Stomach smooth muscle (tissue), 2 donors: ENCODE data around the gene KRTAP3-1.
"Not testable (repeated sequence)": the region's sequence is repeated elsewhere in the genome, so short reads cannot be mapped to it uniquely, and the experiment has no call there.

Experiments
- H3K27ac ChIP-seq: one replicate; pipeline ENCODE4 v1.7.0; 2013; ENCODE audit warnings: mild to moderate bottlenecking, low read length, inconsistent platforms
- H3K27me3 ChIP-seq, 2 donors: one replicate each; pipeline ENCODE4 v1.7.0; 2013; ENCODE audit warnings: low read length in 2 of 2; ENCODE audit not compliant: insufficient read depth in 2 of 2, control insufficient read depth in 1 of 2
- H3K36me3 ChIP-seq, 2 donors: one replicate each; pipeline ENCODE4 v1.7.0; 2013; ENCODE audit warnings: low read length in 2 of 2; ENCODE audit not compliant: control insufficient read depth in 2 of 2, insufficient read depth in 2 of 2
- H3K4me1 ChIP-seq: one replicate; pipeline ENCODE4 v1.7.0; 2013; ENCODE audit warnings: low read length; ENCODE audit not compliant: control insufficient read depth, insufficient read depth
- H3K4me3 ChIP-seq, 2 donors: one replicate each; pipeline ENCODE4 v1.7.0; 2013; ENCODE audit warnings: low read length in 2 of 2
- H3K9ac ChIP-seq, 2 donors: one replicate each; pipeline ENCODE4 v1.7.0; 2013; ENCODE audit warnings: low read length in 2 of 2, mild to moderate bottlenecking in 1 of 2
- H3K9me3 ChIP-seq, 2 donors: one replicate each; pipeline ENCODE4 v1.7.0; 2013; ENCODE audit warnings: low read length in 2 of 2; ENCODE audit not compliant: control insufficient read depth in 2 of 2
- donor health status: healthy.
- donor health status: Pancreatic carcinoma.

Gene KRTAP3-1

DNA sequence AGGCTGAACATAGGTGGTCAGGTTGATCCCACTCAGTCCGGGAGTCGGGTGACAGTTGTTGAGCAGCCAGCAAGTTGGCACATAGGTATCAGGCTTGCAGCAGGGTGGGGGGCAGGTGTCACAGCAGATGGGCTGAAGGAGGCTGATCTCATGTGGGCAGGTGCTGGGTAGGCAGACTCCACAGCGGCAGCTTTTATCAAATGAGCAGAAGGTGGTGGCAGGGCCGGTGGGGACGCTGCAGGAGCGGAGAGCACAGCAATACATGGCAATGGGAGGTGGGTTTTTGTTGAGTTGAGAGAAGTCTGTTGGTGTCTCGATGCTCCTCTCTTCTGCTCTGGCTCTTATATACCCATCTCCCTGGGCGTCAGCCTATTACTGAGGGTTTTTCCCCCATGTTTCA is at the start of gene KRTAP3-1:
KRTAP3-1 (minus strand) TSS at position 318 of the 400 bp plus-strand sequence; CDS start at position 264, 54 bp downstream.
- no peaks in the 10 kb centered on the region for H3K36me3 ChIP-seq
- H3K27ac ChIP-seq = no peak within 1 kb of the TSS
- H3K9me3 ChIP-seq = no peaks in the 10 kb centered on the region
- H3K9ac ChIP-seq = no peak within 1 kb of the TSS
- no peak within 1 kb of the TSS for H3K4me3 ChIP-seq
- H3K4me1 ChIP-seq = no peaks in the 10 kb centered on the region
- no peaks in the 10 kb centered on the region for H3K27me3 ChIP-seq

DNA sequence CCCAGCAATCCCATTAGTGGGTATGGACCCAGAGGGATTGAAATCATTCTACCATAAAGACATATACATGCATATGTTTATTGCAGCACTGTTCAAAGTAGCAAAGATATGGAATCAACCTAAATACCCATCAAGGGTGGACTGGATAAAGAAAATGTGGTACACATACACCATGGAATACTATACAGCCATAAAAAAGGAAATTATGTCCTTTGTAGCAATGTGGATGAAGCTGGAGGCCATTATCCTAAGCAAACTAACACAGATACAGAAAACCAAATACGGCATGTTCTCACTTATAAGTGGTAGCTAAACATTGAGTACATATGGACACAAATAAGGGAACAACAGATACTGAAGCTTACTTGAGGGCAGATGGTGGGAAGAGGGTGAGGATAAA is 48.6 kb upstream of the KRTAP3-1 start:
- Histone ChIP-seq H3K27me3 (peaks cover 0 to 2% of the 10 kb centered on the region in 2 donors), H3K9me3 (peaks cover 0 to 7% of the 10 kb centered on the region in 2 donors), H3K27ac (no peak overlapping the region), H3K4me3 (no peak overlapping the region), H3K9ac (no peak overlapping the region), H3K36me3 (no peaks in the 10 kb centered on the region), H3K4me1 (no peaks in the 10 kb centered on the region)

DNA sequence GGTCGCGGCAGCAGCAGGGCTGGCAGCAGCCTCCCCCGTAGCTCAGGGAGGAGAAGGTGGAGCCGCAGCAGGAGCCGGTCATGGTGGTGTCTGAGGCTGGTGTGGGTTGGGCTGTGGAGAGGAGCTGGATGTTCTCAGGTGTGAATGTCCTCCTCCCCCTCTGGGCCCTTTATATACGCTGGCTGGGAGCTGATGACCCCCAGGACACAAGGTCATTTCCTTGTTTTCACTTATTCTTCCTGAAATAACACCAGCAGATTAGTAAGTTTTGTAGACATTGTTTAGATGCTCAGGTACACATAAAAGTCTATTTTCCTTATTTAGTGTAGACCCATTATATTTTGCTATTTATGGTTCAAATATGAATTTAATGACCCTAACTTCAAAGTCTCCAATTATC is 46.2 kb upstream of the KRTAP3-1 start, which contains the start of gene KRTAP2-2:
KRTAP2-2 (minus strand) TSS at position 101 of the 400 bp plus-strand sequence; CDS start at position 82, 19 bp downstream.
- not testable (repeated sequence) for H3K4me1 ChIP-seq, H3K27ac ChIP-seq, H3K36me3 ChIP-seq, H3K27me3 ChIP-seq, H3K4me3 ChIP-seq, H3K9ac ChIP-seq, H3K9me3 ChIP-seq

DNA sequence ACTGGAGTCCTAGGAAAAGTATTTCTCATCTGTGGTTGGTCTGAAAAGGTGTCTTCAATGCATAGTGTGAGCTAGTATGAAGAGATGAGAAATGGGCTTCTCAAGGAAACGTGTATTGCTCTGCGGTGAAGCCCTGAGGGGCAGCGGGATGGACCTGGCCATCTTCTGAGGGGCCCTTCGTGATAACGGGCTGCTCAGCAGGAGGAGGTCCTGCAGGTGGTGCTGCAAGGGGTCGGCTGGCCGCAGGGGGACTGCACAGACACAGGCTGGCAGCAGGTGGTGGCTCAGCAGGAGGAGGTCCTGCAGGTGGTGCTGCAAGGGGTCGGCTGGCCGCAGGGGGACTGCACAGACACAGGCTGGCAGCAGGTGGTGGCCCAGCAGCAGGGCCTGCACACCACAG is 45.6 kb upstream of the KRTAP3-1 start:
- H3K9ac ChIP-seq, H3K4me1 ChIP-seq, H3K36me3 ChIP-seq, H3K27me3 ChIP-seq, H3K27ac ChIP-seq, H3K4me3 ChIP-seq, H3K9me3 ChIP-seq: not testable (repeated sequence)

DNA sequence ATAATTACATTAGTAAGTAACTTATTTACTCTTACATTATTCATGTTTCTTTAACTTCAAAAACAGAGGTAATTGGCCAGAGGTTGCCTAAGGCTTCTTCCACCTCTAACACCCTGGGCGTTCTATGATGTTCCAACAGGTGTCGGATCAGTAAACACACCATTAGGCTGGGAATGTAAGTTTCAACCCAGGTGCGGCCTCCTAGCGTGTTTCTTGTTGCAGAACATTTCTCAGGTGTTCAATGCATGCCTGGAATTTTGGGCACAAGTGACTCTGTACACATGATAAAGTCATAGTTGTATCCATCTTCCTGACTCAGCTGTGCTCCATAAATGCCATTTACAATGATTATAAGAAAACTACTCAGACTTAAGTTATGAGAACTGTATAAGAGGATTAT is 45.1 kb upstream of the KRTAP3-1 start:
- no peak overlapping the region for H3K9ac ChIP-seq
- peaks cover 0 to 4% of the 10 kb centered on the region in 2 donors for H3K27me3 ChIP-seq
- no peak overlapping the region for H3K27ac ChIP-seq
- H3K4me3 ChIP-seq = no peak overlapping the region
- no peaks in the 10 kb centered on the region for H3K36me3 ChIP-seq
- H3K9me3 ChIP-seq = peaks cover 0 to 7% of the 10 kb centered on the region in 2 donors
- no peaks in the 10 kb centered on the region for H3K4me1 ChIP-seq

DNA sequence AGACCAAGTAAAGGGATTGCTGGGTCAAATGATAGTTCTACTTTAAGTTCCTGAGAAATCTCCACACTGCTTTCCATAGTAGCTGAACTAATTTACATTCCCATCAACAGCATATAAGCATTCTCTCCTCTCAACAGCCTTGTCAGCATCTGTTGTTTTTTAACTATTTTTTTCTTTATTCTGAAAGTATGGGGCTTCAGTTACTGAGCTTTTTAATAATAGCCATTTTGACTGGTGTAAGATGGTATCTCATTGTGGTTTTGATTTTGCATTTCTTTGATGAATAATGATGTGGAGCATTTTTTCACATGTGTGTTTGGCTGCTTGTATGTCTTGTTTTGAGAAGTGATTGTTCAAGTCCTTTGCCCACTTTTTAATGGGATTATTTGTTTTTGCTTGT is 43.6 kb upstream of the KRTAP3-1 start:
- Histone ChIP-seq H3K9me3 (peaks cover 0 to 4% of the 10 kb centered on the region in 2 donors), H3K4me1 (no peaks in the 10 kb centered on the region), H3K36me3 (no peaks in the 10 kb centered on the region), H3K27ac (no peak overlapping the region), H3K4me3 (no peak overlapping the region), H3K9ac (no peak overlapping the region), H3K27me3 (peaks cover 3 to 4% of the 10 kb centered on the region in 2 donors)

DNA sequence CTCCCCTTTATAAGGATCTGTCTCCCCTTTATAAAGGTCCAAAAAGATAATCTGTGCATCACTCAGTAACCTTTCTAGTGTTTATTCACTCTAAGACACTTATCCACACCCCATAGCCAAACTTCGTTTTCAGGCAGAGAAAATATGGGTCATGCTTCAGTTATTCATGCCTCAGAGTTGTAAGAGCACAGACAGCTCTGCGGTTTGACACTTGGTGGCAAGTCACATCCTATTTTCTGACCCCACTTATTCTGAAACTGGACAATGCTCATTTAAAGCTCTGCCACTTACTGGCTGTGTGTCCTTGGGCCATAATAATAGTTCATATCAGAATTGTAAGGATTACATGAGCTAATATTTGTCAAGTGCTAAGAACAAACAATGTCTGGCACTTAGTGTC is 40.2 kb upstream of the KRTAP3-1 start:
- H3K9me3 ChIP-seq = peaks cover 0 to 2% of the 10 kb centered on the region in 2 donors
- H3K4me3 ChIP-seq = no peak overlapping the region
- no peaks in the 10 kb centered on the region for H3K4me1 ChIP-seq
- no peak overlapping the region for H3K9ac ChIP-seq
- no peak overlapping the region for H3K27ac ChIP-seq
- H3K27me3 ChIP-seq = peaks cover 3 to 5% of the 10 kb centered on the region in 2 donors
- H3K36me3 ChIP-seq = no peaks in the 10 kb centered on the region

DNA sequence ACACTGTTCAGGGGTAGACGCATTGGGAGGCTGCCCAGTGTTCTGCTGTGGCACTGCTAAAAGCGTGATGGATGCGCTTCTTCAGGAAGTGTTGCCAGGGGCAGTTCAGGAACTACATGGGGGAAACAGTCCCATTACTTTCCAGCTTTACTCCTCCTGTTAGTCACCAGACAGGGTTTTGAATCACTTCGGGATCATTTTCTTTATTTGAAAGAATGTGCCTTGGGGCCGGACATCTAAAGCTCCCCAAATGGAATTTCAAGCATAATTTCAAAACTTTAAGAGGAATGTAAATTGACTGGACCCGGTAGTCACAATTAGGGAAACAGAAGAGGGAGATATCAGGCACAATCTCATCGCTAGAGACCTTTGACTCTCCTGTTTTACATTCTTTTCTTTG is 39.5 kb upstream of the KRTAP3-1 start:
- H3K4me3 ChIP-seq = no peak overlapping the region
- H3K4me1 ChIP-seq = no peaks in the 10 kb centered on the region
- H3K9me3 ChIP-seq = no peaks in the 10 kb centered on the region
- no peak overlapping the region for H3K27ac ChIP-seq
- no peak overlapping the region for H3K9ac ChIP-seq
- no peaks in the 10 kb centered on the region for H3K36me3 ChIP-seq
- peaks cover 3 to 5% of the 10 kb centered on the region in 2 donors for H3K27me3 ChIP-seq

DNA sequence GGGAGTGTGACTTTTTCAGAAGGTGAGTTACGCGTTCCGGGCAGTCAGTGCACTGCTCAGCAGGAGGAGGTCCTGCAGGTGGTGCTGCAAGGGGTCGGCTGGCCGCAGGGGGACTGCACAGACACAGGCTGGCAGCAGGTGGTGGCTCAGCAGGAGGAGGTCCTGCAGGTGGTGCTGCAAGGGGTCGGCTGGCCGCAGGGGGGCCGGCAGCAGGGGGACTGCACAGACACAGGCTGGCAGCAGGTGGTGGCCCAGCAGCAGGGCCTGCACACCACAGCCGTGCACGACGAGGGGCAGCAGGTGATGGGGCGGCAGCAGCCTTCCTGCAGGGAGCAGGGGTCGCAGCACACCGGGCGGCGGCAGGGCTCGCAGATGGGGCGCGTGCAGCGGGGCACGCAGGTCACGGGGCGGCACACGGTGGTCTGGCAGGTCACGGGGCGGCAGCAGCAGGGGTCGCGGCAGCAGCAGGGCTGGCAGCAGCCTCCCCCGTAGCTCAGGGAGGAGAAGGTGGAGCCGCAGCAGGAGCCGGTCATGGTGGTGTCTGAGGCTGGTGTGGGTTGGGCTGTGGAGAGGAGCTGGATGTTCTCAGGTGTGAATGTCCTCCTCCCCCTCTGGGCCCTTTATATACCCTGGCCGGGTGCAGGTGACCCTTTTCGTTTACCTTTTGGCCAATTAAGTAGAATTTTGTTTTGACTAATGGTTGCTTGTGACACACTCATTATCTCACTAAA is 38.0 kb upstream of the KRTAP3-1 start, which contains the start of gene KRTAP2-1:
KRTAP2-1 (minus strand) TSS at position 582 of the 731 bp plus-strand sequence; CDS start at position 533, 49 bp downstream.
- H3K9ac ChIP-seq, H3K9me3 ChIP-seq, H3K4me3 ChIP-seq, H3K4me1 ChIP-seq, H3K27ac ChIP-seq, H3K36me3 ChIP-seq, H3K27me3 ChIP-seq: not testable (repeated sequence)

DNA sequence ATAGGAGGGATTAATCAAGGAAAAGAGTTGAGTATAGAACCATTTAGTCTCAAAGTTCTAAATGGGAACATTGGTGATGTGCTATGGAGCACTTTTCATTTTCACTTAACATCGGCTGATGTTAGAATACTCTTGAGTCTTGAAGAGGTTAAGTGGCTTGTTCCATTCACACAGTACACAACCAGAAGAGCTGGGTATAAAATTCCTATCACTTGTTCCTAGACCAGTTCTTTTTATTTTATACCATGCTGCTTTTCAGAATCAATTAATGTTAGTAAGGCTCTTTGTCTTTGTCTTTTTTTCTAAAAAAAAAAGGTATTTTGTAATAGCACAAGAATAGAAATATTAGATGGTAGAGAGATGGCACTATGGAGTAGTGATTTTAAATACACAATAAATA is 34.0 kb upstream of the KRTAP3-1 start:
- H3K36me3 ChIP-seq = no peaks in the 10 kb centered on the region

DNA sequence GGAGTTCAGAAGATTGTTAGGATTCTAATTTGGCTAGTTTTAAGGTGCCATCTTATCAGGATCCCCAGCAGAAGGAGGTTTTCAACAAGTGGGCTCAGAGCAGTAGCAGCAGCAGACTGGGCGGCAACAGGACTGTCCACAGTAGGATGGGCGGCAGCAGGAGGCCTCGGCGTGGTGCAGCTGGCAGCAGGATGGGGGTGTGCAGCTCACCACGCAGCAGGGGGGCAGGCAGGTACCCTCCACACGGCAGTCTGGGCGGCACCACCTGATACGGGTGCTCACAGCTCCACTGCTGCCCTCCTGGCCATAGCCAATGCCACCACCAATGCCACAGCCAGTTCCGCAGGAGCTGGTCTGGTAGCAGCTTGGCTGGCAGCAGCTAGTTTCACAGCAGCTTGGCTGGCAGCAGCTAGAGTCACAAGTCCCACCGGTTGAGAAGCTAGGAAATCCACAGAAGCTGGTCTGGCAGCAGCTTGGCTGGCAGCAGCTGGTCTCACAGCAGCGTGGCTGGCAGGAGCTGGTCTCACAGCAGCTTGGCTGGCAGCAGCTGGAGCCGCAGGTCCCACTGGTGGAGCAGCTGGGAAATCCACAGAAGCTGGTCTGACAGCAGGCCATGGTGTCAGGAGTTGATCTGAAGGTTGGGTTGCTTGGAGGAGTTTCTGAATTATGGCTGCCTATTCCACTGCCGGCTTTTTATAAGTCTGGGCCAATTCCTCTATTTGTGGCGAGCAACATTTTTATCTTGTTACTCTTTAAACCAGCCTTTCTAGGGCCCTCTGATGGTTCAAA is 32.0 kb upstream of the KRTAP3-1 start, which contains the start of gene KRTAP1-1:
KRTAP1-1 (minus strand) TSS at position 668 of the 789 bp plus-strand sequence; CDS start at position 615, 53 bp downstream.
- not testable (repeated sequence) for H3K36me3 ChIP-seq, H3K4me3 ChIP-seq, H3K27ac ChIP-seq

More for the DNA sequence above, 34.0 kb upstream of the KRTAP3-1 start:
- H3K4me3 ChIP-seq = no peak overlapping the region
- no peaks in the 10 kb centered on the region for H3K9me3 ChIP-seq
- no peak overlapping the region for H3K27ac ChIP-seq
- H3K4me1 ChIP-seq = no peaks in the 10 kb centered on the region
- H3K9ac ChIP-seq = no peak overlapping the region
- peaks cover 0 to 2% of the 10 kb centered on the region in 2 donors for H3K27me3 ChIP-seq

More for the DNA sequence above, 32.0 kb upstream of the KRTAP3-1 start, which contains the start of gene KRTAP1-1:
- not testable (repeated sequence) for H3K9me3 ChIP-seq, H3K4me1 ChIP-seq, H3K27me3 ChIP-seq, H3K9ac ChIP-seq
